Liver (tissue), 9 donors: ENCODE measurements around the gene KCNQ5. TPM values are rescaled to one million over a fixed set of nuclear protein-coding genes. Genes with fewer than 3 reads are reported as not detected.

ENCODE experiments used
- DNase-seq: peaks from one replicate; pipeline ENCODE4 v3.0.0-alpha.2; 2017; ENCODE audit warnings: low spot score
- H3K27ac ChIP-seq, 2 donors: one replicate each; pipeline ENCODE4 v1.7.0; 2013; ENCODE audit warnings: inconsistent platforms in 2 of 2, low read length in 2 of 2, control low read depth in 1 of 2, low read depth in 1 of 2, mild to moderate bottlenecking in 1 of 2
- H3K27me3 ChIP-seq, 4 donors: one replicate each; pipeline versions ENCODE4 v1.6.1 to v1.7.0; 2013; ENCODE audit warnings: low read length in 3 of 4, inconsistent platforms in 1 of 4, mild to moderate bottlenecking in 1 of 4, moderate library complexity in 1 of 4; ENCODE audit not compliant: control insufficient read depth in 4 of 4, insufficient read depth in 4 of 4
- H3K36me3 ChIP-seq, 4 donors: one replicate each; pipeline versions ENCODE4 v1.6.1 to v1.7.0; 2013; ENCODE audit warnings: low read length in 3 of 4, mild to moderate bottlenecking in 3 of 4, low read depth in 1 of 4, moderate library complexity in 1 of 4; ENCODE audit not compliant: control insufficient read depth in 4 of 4, insufficient read depth in 3 of 4
- H3K4me1 ChIP-seq, 4 donors: one replicate each; pipeline versions ENCODE4 v1.6.1 to v1.7.0; 2013; ENCODE audit warnings: low read length in 3 of 4, mild to moderate bottlenecking in 3 of 4, moderate library complexity in 1 of 4; ENCODE audit not compliant: control insufficient read depth in 4 of 4, insufficient read depth in 4 of 4
- H3K4me3 ChIP-seq, 3 donors: one replicate each; pipeline versions ENCODE4 v1.6.1 to v1.7.0; 2013; ENCODE audit warnings: low read length in 3 of 3, control low read depth in 1 of 3, low read depth in 1 of 3, mild to moderate bottlenecking in 1 of 3
- H3K9ac ChIP-seq, 2 donors: one replicate each; pipeline ENCODE4 v1.7.0; 2013; ENCODE audit warnings: low read length in 2 of 2, mild to moderate bottlenecking in 2 of 2, moderate library complexity in 2 of 2, control low read depth in 1 of 2, low read depth in 1 of 2
- H3K9me3 ChIP-seq, 4 donors: one replicate each; pipeline versions ENCODE4 v1.6.1 to v1.7.0; 2013; ENCODE audit warnings: low read length in 3 of 4; ENCODE audit not compliant: control insufficient read depth in 4 of 4
- EGR1 ChIP-seq, 2 donors: IDR thresholded peaks; 2 replicates each; pipeline ENCODE4 v1.6.1; 2016 to 2018; ENCODE audit warnings: antibody characterized with exemption in 2 of 2, low read depth in 2 of 2
- FOXA1 ChIP-seq: IDR thresholded peaks from 2 replicates; pipeline ENCODE4 v1.6.1; 2016; ENCODE audit warnings: antibody characterized with exemption
- FOXA2 ChIP-seq: IDR thresholded peaks from 2 replicates; pipeline ENCODE4 v1.6.1; 2016; ENCODE audit warnings: antibody characterized with exemption
- GABPA ChIP-seq, 2 donors: IDR thresholded peaks in 1 of 2; conservative IDR thresholded peaks in 1 of 2; 2 replicates each; pipeline ENCODE4 v1.6.1; 2016; ENCODE audit warnings: antibody characterized with exemption in 2 of 2, mild to moderate bottlenecking in 1 of 2, moderate library complexity in 1 of 2
- HNF4A ChIP-seq, 2 donors: conservative IDR thresholded peaks; 2 replicates each; pipeline ENCODE4 v1.6.1; 2016; ENCODE audit warnings: antibody characterized with exemption in 2 of 2, mild to moderate bottlenecking in 2 of 2
- HNF4G ChIP-seq: IDR thresholded peaks from 2 replicates; pipeline ENCODE4 v1.6.1; 2016; ENCODE audit warnings: antibody characterized with exemption
- JUND ChIP-seq, 2 donors: IDR thresholded peaks; 2 replicates each; pipeline ENCODE4 v1.6.1; 2016; ENCODE audit warnings: antibody characterized with exemption in 2 of 2
- NR2F2 ChIP-seq: IDR thresholded peaks from 2 replicates; pipeline ENCODE4 v1.6.1; 2016; ENCODE audit warnings: antibody characterized with exemption
- RAD21 ChIP-seq, 2 donors: IDR thresholded peaks; 2 replicates each; pipeline ENCODE4 v1.6.1; 2016; ENCODE audit warnings: antibody characterized with exemption in 2 of 2, mild to moderate bottlenecking in 2 of 2
- RXRA ChIP-seq, 2 donors: IDR thresholded peaks; 2 replicates each; pipeline ENCODE4 v1.6.1; 2017 to 2018; ENCODE audit warnings: antibody characterized with exemption in 2 of 2, mild to moderate bottlenecking in 1 of 2
- SP1 ChIP-seq: IDR thresholded peaks from 2 replicates; pipeline ENCODE4 v1.6.1; 2018; ENCODE audit warnings: antibody characterized with exemption, mild to moderate bottlenecking
- TAF1 ChIP-seq: conservative IDR thresholded peaks from 2 replicates; pipeline ENCODE4 v1.6.1; 2016; ENCODE audit warnings: antibody characterized with exemption, mild to moderate bottlenecking
- YY1 ChIP-seq: IDR thresholded peaks from 2 replicates; pipeline ENCODE4 v1.6.1; 2016; ENCODE audit warnings: antibody characterized with exemption, mild to moderate bottlenecking
- WGBS: extraction: QIAGEN DNeasy Blood & Tissue Kit; methylation state at CpG from one replicate; pipeline ENCODE4 v1.1.7; 2013; 5-methylcytosine and 5-hydroxymethylcytosine counted together
- polyA plus RNA-seq, 2 donors: library from polyadenylated mRNA; stranded (reverse) in 1 of 2; unstranded in 1 of 2; fragments of 200-250 nt in 1 of 2; fragments of >200 nt in 1 of 2; fragmentation: Nextera tagmentation in 1 of 2; extraction: Ambion mirVana in 1 of 2; gene quantifications; one replicate each; pipeline versions ENCODE4 v1.2.1 to v1.2.3, GENCODE V29; 2013 to 2015
- total RNA-seq, 2 donors: library from RNA; depleted of rRNA; stranded (reverse); fragments of >200 nt; gene quantifications; one replicate each; pipeline ENCODE4 v1.2.3, GENCODE V29; 2014
- TF ChIP-seq, protein P1 (sequence below): IDR thresholded peaks from 2 replicates; pipeline ENCODE4 v1.6.1; 2016; ENCODE audit warnings: antibody characterized with exemption, mild to moderate bottlenecking
- TF ChIP-seq, protein P2 (sequence below): fragments of 150-350 bp; IDR thresholded peaks from 2 replicates; pipeline ENCODE4 v1.5.1; 2017; ENCODE audit warnings: improper control_type of control experiment, low read depth, low read length; ENCODE audit not compliant: missing input control
- TF ChIP-seq, protein P3 (sequence below): IDR thresholded peaks from 2 replicates; pipeline ENCODE4 v1.6.1; 2016; ENCODE audit warnings: antibody characterized with exemption
- TF ChIP-seq, protein P4 (sequence below): IDR thresholded peaks from 2 replicates; pipeline ENCODE4 v1.6.1; 2016; ENCODE audit warnings: antibody characterized with exemption
- TF ChIP-seq, protein P5 (sequence below): IDR thresholded peaks from 2 replicates; pipeline ENCODE4 v1.6.1; 2016; ENCODE audit warnings: antibody characterized with exemption
- donor health status: healthy.
- donor health status: healthy.
- donor health status: healthy.
- donor health status: healthy.
- donor health status: healthy.

The KCNQ5 gene
- total and polyA plus RNA-seq, 4 donors: 0.02 to 1.1 (median 0.15) TPM

DNA sequence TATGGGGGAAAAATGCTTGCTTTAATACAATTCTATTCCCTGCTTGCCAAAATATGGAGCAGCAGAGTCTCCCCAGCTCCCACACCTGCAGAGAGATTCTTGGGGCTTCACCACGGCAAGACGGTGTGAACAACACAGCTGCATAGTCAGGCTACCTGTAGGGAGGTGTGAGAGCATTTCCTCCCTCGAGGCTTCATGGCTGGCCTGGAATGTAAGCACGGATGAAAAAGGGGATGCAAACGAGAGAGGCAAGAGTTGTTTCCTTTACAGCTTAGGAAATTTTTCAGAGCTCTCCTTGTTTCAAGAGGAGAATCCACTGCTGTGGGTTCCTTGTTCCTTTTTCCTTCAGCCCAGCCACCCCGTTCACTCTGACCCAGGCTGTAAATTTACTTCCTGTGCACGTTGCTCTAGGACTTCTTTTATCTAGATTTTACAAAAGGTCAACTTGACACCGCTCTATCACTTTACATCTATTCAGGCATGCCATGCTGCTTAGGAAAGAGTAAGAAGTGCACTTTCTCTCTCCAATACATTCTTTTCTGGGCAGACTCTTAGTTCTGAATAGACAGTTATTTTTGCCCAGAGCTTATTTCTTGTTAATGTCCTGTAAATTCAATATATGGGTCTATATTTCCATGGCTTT is 406.4 kb downstream of the KCNQ5 start:
- Histone ChIP-seq H3K9ac (no peak overlapping the region), H3K27ac (no peak overlapping the region), H3K9me3 (no peaks in the 10 kb centered on the region), H3K36me3 (no peaks in the 10 kb centered on the region), H3K27me3 (peaks cover 0 to 3% (median 0%) of the 10 kb centered on the region in 4 donors), H3K4me1 (no peaks in the 10 kb centered on the region), H3K4me3 (no peak overlapping the region)
- no peak for TF ChIP-seq RAD21 (IDR thresholded peaks at IDR 0.05)
- no peak for TF ChIP-seq JUND (IDR thresholded peaks at IDR 0.05)
- no peak for TF ChIP-seq TAF1
- no peak for TF ChIP-seq RXRA (IDR thresholded peaks at IDR 0.05)
- TF ChIP-seq, protein P1, sequence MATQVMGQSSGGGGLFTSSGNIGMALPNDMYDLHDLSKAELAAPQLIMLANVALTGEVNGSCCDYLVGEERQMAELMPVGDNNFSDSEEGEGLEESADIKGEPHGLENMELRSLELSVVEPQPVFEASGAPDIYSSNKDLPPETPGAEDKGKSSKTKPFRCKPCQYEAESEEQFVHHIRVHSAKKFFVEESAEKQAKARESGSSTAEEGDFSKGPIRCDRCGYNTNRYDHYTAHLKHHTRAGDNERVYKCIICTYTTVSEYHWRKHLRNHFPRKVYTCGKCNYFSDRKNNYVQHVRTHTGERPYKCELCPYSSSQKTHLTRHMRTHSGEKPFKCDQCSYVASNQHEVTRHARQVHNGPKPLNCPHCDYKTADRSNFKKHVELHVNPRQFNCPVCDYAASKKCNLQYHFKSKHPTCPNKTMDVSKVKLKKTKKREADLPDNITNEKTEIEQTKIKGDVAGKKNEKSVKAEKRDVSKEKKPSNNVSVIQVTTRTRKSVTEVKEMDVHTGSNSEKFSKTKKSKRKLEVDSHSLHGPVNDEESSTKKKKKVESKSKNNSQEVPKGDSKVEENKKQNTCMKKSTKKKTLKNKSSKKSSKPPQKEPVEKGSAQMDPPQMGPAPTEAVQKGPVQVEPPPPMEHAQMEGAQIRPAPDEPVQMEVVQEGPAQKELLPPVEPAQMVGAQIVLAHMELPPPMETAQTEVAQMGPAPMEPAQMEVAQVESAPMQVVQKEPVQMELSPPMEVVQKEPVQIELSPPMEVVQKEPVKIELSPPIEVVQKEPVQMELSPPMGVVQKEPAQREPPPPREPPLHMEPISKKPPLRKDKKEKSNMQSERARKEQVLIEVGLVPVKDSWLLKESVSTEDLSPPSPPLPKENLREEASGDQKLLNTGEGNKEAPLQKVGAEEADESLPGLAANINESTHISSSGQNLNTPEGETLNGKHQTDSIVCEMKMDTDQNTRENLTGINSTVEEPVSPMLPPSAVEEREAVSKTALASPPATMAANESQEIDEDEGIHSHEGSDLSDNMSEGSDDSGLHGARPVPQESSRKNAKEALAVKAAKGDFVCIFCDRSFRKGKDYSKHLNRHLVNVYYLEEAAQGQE: no peak
- no peak for TF ChIP-seq YY1
- TF ChIP-seq, protein P2, sequence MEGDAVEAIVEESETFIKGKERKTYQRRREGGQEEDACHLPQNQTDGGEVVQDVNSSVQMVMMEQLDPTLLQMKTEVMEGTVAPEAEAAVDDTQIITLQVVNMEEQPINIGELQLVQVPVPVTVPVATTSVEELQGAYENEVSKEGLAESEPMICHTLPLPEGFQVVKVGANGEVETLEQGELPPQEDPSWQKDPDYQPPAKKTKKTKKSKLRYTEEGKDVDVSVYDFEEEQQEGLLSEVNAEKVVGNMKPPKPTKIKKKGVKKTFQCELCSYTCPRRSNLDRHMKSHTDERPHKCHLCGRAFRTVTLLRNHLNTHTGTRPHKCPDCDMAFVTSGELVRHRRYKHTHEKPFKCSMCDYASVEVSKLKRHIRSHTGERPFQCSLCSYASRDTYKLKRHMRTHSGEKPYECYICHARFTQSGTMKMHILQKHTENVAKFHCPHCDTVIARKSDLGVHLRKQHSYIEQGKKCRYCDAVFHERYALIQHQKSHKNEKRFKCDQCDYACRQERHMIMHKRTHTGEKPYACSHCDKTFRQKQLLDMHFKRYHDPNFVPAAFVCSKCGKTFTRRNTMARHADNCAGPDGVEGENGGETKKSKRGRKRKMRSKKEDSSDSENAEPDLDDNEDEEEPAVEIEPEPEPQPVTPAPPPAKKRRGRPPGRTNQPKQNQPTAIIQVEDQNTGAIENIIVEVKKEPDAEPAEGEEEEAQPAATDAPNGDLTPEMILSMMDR: no peak
- TF ChIP-seq FOXA2: no peak
- TF ChIP-seq, protein P3, sequence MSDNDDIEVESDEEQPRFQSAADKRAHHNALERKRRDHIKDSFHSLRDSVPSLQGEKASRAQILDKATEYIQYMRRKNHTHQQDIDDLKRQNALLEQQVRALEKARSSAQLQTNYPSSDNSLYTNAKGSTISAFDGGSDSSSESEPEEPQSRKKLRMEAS: no peak
- TF ChIP-seq, protein P4, sequence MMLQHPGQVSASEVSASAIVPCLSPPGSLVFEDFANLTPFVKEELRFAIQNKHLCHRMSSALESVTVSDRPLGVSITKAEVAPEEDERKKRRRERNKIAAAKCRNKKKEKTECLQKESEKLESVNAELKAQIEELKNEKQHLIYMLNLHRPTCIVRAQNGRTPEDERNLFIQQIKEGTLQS: no peak
- TF ChIP-seq, protein P5, sequence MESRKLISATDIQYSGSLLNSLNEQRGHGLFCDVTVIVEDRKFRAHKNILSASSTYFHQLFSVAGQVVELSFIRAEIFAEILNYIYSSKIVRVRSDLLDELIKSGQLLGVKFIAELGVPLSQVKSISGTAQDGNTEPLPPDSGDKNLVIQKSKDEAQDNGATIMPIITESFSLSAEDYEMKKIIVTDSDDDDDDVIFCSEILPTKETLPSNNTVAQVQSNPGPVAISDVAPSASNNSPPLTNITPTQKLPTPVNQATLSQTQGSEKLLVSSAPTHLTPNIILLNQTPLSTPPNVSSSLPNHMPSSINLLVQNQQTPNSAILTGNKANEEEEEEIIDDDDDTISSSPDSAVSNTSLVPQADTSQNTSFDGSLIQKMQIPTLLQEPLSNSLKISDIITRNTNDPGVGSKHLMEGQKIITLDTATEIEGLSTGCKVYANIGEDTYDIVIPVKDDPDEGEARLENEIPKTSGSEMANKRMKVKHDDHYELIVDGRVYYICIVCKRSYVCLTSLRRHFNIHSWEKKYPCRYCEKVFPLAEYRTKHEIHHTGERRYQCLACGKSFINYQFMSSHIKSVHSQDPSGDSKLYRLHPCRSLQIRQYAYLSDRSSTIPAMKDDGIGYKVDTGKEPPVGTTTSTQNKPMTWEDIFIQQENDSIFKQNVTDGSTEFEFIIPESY: no peak
- no peak for TF ChIP-seq GABPA (IDR thresholded peaks at IDR 0.05 in 1 of 2, conservative IDR thresholded peaks at IDR 0.05 in 1 of 2)
- TF ChIP-seq SP1: no peak
- TF ChIP-seq HNF4G: no peak
- no peak for TF ChIP-seq HNF4A (conservative IDR thresholded peaks at IDR 0.05)
- TF ChIP-seq FOXA1: no peak
- no peak for TF ChIP-seq EGR1 (IDR thresholded peaks at IDR 0.05; ENCODE audit: low read depth in 2 of 2)
- no peak for TF ChIP-seq NR2F2
- 22% methylated on average over 8 of the region's 8 CpGs for WGBS
- DNase-seq: no peak
